GM19463 (cell line): ENCODE data around the gene ALKAL2.

Source experiments
- ATAC-seq: cut with Tn5 transposase; IDR thresholded peaks from one replicate; pipeline ENCODE4 v1.9.1; 2021; ENCODE audit warnings: mild to moderate bottlenecking, moderate library complexity; ENCODE audit not compliant: unreplicated experiment

ALKAL2 gene

GRCh38 chr2:273333-273732 lies 14.6 kb downstream of the ALKAL2 start:
- no peak for ATAC-seq

GRCh38 chr2:271917-272316 lies 16.0 kb downstream of the ALKAL2 start:
- no peak for ATAC-seq

GRCh38 chr2:270861-271260 lies 17.0 kb downstream of the ALKAL2 start:
- no peak for ATAC-seq

- ATAC-seq = no peak
Observed at GRCh38 chr2:269356-270030, 18.4 kb downstream of the ALKAL2 start.

- no peak for ATAC-seq
Observed at GRCh38 chr2:268323-268722, 19.6 kb downstream of the ALKAL2 start.

GRCh38 chr2:264493-265468 lies 23.1 kb downstream of the ALKAL2 start, which contains the start of gene ACP1:
Gene ACP1, plus strand, starts transcription at chr2:264947. Its CDS starts 18 bp downstream, at chr2:264965.
- peak; percentile 86 for ATAC-seq

GRCh38 chr2:263774-264492 lies 24.0 kb downstream of the ALKAL2 start, which contains the start of gene SH3YL1:
Gene SH3YL1, minus strand, starts transcription at chr2:264032. Its CDS starts 48 bp downstream, at chr2:263984.
- peak; percentile 24 for ATAC-seq

- ATAC-seq = no peak
Observed at GRCh38 chr2:263022-263738, 24.7 kb downstream of the ALKAL2 start.

- ATAC-seq = no peak
Observed at GRCh38 chr2:262117-262516, 25.8 kb downstream of the ALKAL2 start.

- ATAC-seq = no peak
Observed at GRCh38 chr2:260507-261161, 27.3 kb downstream of the ALKAL2 start.

GRCh38 chr2:259789-260331 lies 28.0 kb downstream of the ALKAL2 start:
- ATAC-seq = no peak

GRCh38 chr2:258933-259332 lies 29.0 kb downstream of the ALKAL2 start:
- no peak for ATAC-seq

- ATAC-seq = no peak
Observed at GRCh38 chr2:257842-258241, 30.0 kb downstream of the ALKAL2 start.

- ATAC-seq = no peak
Observed at GRCh38 chr2:257429-257828, 30.5 kb downstream of the ALKAL2 start.

GRCh38 chr2:256094-256493 lies 31.8 kb downstream of the ALKAL2 start:
- no peak for ATAC-seq

- ATAC-seq = no peak
Observed at GRCh38 chr2:255195-255594, 32.7 kb downstream of the ALKAL2 start.

GRCh38 chr2:254241-254640 lies 33.6 kb downstream of the ALKAL2 start:
- no peak for ATAC-seq

- ATAC-seq = no peak
Observed at GRCh38 chr2:253202-253638, 34.7 kb downstream of the ALKAL2 start.

- ATAC-seq = no peak
Observed at GRCh38 chr2:252001-252602, 35.8 kb downstream of the ALKAL2 start.
